SK-N-MC (cell line): ENCODE data around the gene KLHDC8A.

Source experiments
- EZH2 ChIP-seq: fragments of 200-600 bp; sonication (generic); IDR thresholded peaks from one replicate; pipeline ENCODE4 v1.6.1; 2017; ENCODE audit warnings: antibody characterized with exemption
- POLR2AphosphoS5 ChIP-seq: IDR thresholded peaks from 2 replicates; pipeline ENCODE4 v1.6.1; 2012; ENCODE audit warnings: mild to moderate bottlenecking, low read depth, low read length, borderline replicate concordance

DNA sequence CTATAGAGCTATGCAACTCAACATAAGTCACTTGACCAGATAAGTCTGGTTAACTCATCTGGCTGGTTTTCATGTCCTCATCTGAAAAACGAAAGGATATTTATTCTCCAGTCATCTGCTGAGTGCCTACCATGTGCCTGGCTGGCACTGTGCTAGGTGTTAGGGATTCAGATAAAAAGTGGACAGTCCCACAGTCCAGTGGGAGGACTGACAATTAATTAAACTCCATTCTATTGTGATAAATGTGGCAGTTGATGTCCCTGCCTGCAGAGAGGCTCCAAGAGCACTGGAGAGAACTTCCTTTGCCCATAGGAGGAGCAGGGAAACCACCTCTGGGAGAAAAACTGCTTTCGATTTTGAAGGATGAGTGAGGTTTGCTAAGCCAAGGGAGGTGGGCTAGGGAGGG, 40.6 kb downstream of the KLHDC8A start:
- TF ChIP-seq EZH2 (no peak), POLR2AphosphoS5 (no peak)
